Gastroesophageal sphincter (tissue), 3 donors: Measurements from ENCODE around the gene ITGA5.

Experiments used
- EP300 ChIP-seq: sonication (generic); formaldehyde crosslinking; IDR thresholded peaks from one replicate; pipeline ENCODE4 v1.6.1; 2017; ENCODE audit warnings: antibody characterized with exemption, mild to moderate bottlenecking
- POLR2A ChIP-seq, 2 donors: fragments of 450-650 bp; IDR thresholded peaks; one replicate each; pipeline ENCODE4 v1.6.1; 2017; ENCODE audit warnings: antibody characterized with exemption in 2 of 2, mild to moderate bottlenecking in 2 of 2, moderate library complexity in 1 of 2
- POLR2AphosphoS5 ChIP-seq: sonication (generic); formaldehyde crosslinking; IDR thresholded peaks from one replicate; pipeline ENCODE4 v1.6.1; 2017; ENCODE audit warnings: antibody characterized with exemption
- TF ChIP-seq, protein P1 (sequence below), 4 experiments: fragments of 200-600 bp in 2 of 4; fragments of 450-650 bp in 2 of 4; sonication (generic) in 1 of 4; IDR thresholded peaks; one replicate each; pipeline ENCODE4 v1.5.1; 2017 to 2019; ENCODE audit warnings: antibody characterized with exemption in 4 of 4, mild to moderate bottlenecking in 2 of 4, moderate library complexity in 2 of 4

DNA sequence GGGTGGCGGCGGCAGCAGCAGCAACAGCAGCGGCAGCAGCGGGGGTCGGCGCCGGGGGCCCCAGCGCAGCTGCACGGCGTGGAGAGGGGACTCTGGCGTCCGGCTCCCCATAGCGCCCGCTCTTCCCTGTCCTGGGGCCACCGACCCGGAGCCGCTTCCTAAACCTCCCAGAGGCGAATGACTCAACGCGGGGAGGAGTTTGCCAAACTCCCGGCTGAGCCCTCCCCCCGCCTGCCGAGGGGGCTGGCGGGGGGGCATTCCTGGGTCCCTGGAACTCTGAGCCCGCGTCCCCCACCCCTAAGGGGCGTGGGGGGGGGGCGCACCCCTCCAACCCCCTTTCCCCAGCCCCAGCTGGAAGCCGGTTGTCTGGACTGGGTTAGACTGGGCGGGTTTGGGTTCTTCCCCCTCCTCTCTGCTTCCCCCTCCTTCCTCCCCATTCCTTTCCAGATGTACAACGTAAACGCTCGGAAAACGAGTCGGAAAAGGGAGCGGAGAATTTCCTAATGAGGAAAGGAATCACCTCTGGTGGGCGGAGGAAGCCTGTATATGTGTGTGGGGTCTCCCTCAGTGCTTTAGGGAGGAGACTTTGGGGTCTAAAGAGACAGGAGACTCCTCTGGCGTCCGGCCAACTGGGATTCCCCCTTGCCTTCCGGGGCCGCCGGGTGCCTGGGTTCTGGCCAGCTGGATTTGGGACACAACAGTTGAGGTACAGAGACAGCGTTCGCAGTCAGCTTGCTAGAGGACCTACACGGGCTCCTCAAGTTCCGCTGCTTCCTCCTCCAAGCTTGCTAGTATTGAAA, at the start of gene ITGA5:
- TF ChIP-seq EP300, result no peak
- peak; percentile 96 for TF ChIP-seq POLR2AphosphoS5
- TF ChIP-seq, protein P1, sequence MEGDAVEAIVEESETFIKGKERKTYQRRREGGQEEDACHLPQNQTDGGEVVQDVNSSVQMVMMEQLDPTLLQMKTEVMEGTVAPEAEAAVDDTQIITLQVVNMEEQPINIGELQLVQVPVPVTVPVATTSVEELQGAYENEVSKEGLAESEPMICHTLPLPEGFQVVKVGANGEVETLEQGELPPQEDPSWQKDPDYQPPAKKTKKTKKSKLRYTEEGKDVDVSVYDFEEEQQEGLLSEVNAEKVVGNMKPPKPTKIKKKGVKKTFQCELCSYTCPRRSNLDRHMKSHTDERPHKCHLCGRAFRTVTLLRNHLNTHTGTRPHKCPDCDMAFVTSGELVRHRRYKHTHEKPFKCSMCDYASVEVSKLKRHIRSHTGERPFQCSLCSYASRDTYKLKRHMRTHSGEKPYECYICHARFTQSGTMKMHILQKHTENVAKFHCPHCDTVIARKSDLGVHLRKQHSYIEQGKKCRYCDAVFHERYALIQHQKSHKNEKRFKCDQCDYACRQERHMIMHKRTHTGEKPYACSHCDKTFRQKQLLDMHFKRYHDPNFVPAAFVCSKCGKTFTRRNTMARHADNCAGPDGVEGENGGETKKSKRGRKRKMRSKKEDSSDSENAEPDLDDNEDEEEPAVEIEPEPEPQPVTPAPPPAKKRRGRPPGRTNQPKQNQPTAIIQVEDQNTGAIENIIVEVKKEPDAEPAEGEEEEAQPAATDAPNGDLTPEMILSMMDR (IDR thresholded peaks at IDR 0.05), result no peak
- peak; percentile 86 to 90 for TF ChIP-seq POLR2A (IDR thresholded peaks at IDR 0.05)
